ENCODE data around the gene ARL5A. TPM values are rescaled to one million over a fixed set of nuclear protein-coding genes. Genes with fewer than 3 reads are reported as not detected.

ARL5A gene
- total and polyA plus RNA-seq, 2 of the 4 experiments (the other 2 are of a cell fraction), result 22.3 to 45.5 TPM

GRCh38 chr2:151802315-151802714, 25.9 kb downstream of the ARL5A start:
- no peak overlapping the region for H3K23ac ChIP-seq (ENCODE audit: low read depth, low read length)
- DNase-seq (no peak), ATAC-seq (ENCODE audit: low read depth) (no peak)
- no peak overlapping the region for H2BK20ac ChIP-seq (ENCODE audit: low read depth, low read length)
- H3K27ac ChIP-seq (ENCODE audit: insufficient read depth, low read length), result no peak overlapping the region
- no TSS peak for BruUV-seq (replicated peaks)
- H2BK5ac ChIP-seq (ENCODE audit: low read depth, low read length, poor library complexity, severe bottlenecking), result no peak overlapping the region
- H2BK120ac ChIP-seq (ENCODE audit: low read depth, low read length), result no peak overlapping the region
- CTCF ChIA-PET, result interaction anchor here (1.0 kb wide), 1 partner anchor 22 kb away, joined by 4 read pairs; no protein-coding TSS in a partner anchor
- H4K8ac ChIP-seq (ENCODE audit: low read depth in 2 of 2, low read length in 2 of 2), result no peak overlapping the region
- H3K79me1 ChIP-seq (ENCODE audit: low read depth in 1 of 2, low read length in 2 of 2), result peaks cover 5 to 6% of the 10 kb centered on the region in 2 experiments; a peak in 3 of 4 replicates
- POLR2A ChIA-PET (ENCODE audit: unreplicated experiment), result no interaction called here
- dilution Hi-C loops (cut with HindIII; ENCODE audit: low sequenced_read_pairs, unreplicated experiment), result no loop called here
- no peaks in the 10 kb centered on the region; the same call in 1 of the 2 replicates for H3K9me1 ChIP-seq (ENCODE audit: insufficient read depth, low read length)
- intact Hi-C loops (cut with micrococcal nuclease), result no loop called here
- no peak overlapping the region for H4K5ac ChIP-seq (ENCODE audit: low read depth, low read length)
- H2AFZ ChIP-seq (replicated peaks; ENCODE audit: low read length, poor library complexity), result no peak overlapping the region
- no peak overlapping the region for H3K4ac ChIP-seq (ENCODE audit: low read depth, low read length)
- no peaks in the 10 kb centered on the region for H3K9me3 ChIP-seq (ENCODE audit: control insufficient read depth, insufficient read depth, low read length)
- in situ Hi-C loops (cut with MboI; ENCODE audit: low sequenced_read_pairs), result no loop called here
- H3K4me1 ChIP-seq (ENCODE audit: control insufficient read depth, insufficient read depth, low read length), result no peaks in the 10 kb centered on the region
- H3K9ac ChIP-seq (ENCODE audit: low read depth, low read length), result no peak overlapping the region
- TF ChIP-seq CTCF (conservative IDR thresholded peaks at IDR 0.05; ENCODE audit: low read depth, low read length), result no peak
- TF ChIP-seq MXI1 (IDR thresholded peaks at IDR 0.05; ENCODE audit: borderline replicate concordance, low read depth, low read length), result no peak
- TF ChIP-seq FOS (IDR thresholded peaks at IDR 0.05; ENCODE audit: low read depth, low read length), result no peak
- no peak for TF ChIP-seq RAD21 (IDR thresholded peaks at IDR 0.05; ENCODE audit: low read length)
- WGBS, 2 experiments (ENCODE audit: extremely low coverage in 2 of 2, insufficient read length in 1 of 2), result no CpG with 5 or more reads among the region's 2 CpGs
- H3K27me3 ChIP-seq (ENCODE audit: control insufficient read depth, insufficient read depth, low read length), result no peaks in the 10 kb centered on the region
- H3K14ac ChIP-seq (replicated peaks; ENCODE audit: low read depth, low read length), result no peak overlapping the region
- no peak overlapping the region for H3K4me2 ChIP-seq (ENCODE audit: low read depth, low read length)
- no peak overlapping the region for H3K18ac ChIP-seq (ENCODE audit: low read depth, low read length)
- H2AK5ac ChIP-seq (ENCODE audit: low read depth, low read length), result no peak overlapping the region
- H3K56ac ChIP-seq (ENCODE audit: extremely low read depth, insufficient read depth, low read length), result no peak overlapping the region
- H3K4me3 ChIP-seq (ENCODE audit: insufficient read depth, low read depth, low read length), result no peak overlapping the region
- H4K20me1 ChIP-seq (ENCODE audit: insufficient read depth, low read length), result no peaks in the 10 kb centered on the region
- peaks cover 4% of the 10 kb centered on the region; the same call in 1 of the 2 replicates for H3K36me3 ChIP-seq (ENCODE audit: control insufficient read depth, insufficient read depth, low read length)
- no peak overlapping the region for H2AK9ac ChIP-seq (replicated peaks; ENCODE audit: low read depth, low read length, poor library complexity)
- H4K91ac ChIP-seq (ENCODE audit: insufficient read depth, low read depth, low read length), result no peak overlapping the region
- H2BK15ac ChIP-seq (ENCODE audit: low read depth, low read length), result no peak overlapping the region

All from IMR-90 (cell line).